SK-N-MC (cell line): ENCODE measurements around the gene PSMB9.

Source experiments
- EZH2 ChIP-seq: fragments of 200-600 bp; sonication (generic); IDR thresholded peaks from one replicate; pipeline ENCODE4 v1.6.1; 2017; ENCODE audit warnings: antibody characterized with exemption
- FOXP2 ChIP-seq: optimal IDR thresholded peaks from 2 replicates; pipeline ENCODE3; 2011; ENCODE audit warnings: mild to moderate bottlenecking, moderate library complexity; ENCODE audit not compliant: insufficient read depth; ENCODE audit errors: extremely low read length, control extremely low read depth
- POLR2AphosphoS5 ChIP-seq: IDR thresholded peaks from 2 replicates; pipeline ENCODE4 v1.6.1; 2012; ENCODE audit warnings: mild to moderate bottlenecking, low read depth, low read length, borderline replicate concordance

DNA sequence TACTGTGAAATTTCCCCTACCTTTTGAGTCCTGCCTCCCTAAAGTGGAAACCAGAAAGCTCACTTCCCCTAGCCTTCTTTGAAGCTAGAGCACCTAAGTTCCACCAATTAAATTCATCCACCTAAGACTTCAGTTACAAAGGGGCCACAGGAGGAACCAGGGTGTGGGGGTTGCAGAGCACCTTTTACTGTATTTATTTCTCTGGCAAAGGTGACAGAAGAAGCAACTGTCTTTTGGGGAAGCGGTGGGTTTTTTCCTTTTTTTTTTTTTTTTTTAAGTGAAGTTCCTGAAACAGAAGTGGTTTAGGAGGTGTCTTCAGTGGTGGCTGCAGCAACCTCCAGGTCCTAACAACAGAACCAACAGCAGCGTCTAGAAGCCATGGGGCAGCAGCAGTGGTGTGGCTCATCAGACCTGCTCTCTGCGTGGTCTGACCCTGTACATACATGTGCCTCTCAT is 13.1 kb downstream of the PSMB9 start:
- no peak for TF ChIP-seq EZH2
- TF ChIP-seq POLR2AphosphoS5 = no peak
- TF ChIP-seq FOXP2 = no peak
